Activated naive CD8-positive, alpha-beta T cell (primary cell): ENCODE results near the gene CCDC154.

ENCODE experiments used
- H3K27ac Mint-ChIP-seq: one replicate; pipeline ENCODE4 v1.8.0; 2021; ENCODE audit warnings: mixed read lengths
- H3K27me3 Mint-ChIP-seq: one replicate; pipeline ENCODE4 v1.8.0; 2021; ENCODE audit warnings: mixed read lengths
- H3K36me3 Mint-ChIP-seq: one replicate; pipeline ENCODE4 v1.8.0; 2021; ENCODE audit warnings: mixed read lengths
- H3K4me1 Mint-ChIP-seq: one replicate; pipeline ENCODE4 v1.8.0; 2021; ENCODE audit warnings: low read depth, mixed read lengths
- H3K4me3 Mint-ChIP-seq: one replicate; pipeline ENCODE4 v1.8.0; 2021; ENCODE audit warnings: mild to moderate bottlenecking, mixed read lengths
- H3K9me3 Mint-ChIP-seq: one replicate; pipeline ENCODE4 v1.8.0; 2021; ENCODE audit warnings: low read depth, mixed read lengths

Gene CCDC154

DNA sequence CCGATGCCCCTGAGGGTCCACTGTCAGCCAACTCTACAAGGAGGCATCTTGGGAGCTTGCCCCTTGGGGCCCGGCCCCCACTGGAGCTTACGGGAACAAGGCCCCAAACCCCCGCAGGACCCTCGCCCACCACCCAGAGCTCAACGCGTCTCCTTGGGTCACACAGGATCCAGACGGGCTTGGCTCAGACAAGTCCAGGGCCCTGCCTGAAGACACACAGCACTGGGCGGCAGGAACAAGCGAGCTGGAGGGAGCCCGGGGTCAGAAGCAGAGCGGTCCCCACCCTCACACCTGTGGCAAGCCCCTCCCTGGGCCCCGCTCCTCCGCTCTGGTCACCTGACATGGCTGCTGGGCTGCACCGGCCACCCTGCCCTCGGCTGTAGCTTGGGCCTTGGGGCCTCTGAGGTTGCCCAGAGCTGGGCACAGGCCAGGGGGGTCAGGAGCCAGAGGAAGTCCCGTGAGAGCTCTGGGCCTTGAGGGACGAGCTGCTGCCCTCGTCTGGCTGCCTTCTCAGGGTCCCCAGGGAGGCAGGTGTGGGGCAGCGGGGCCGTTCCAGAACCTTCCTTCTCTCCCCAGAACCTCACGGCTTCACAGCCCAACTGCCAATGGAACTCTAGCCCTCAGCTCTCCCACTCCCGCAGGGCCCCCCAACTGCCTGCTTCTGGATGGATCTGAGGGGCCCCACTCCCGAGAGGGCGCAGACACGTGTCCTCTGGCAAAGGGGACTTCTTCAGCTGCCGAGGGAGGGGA lies at the start of gene CCDC154:
Gene CCDC154, minus strand, starts transcription at position 577 of the 750 bp plus-strand sequence. Its CDS starts 234 bp downstream, at position 343.
- Mint-ChIP-seq H3K4me3 (no peak within 1 kb of the TSS), H3K4me1 (no peaks in the 10 kb centered on the region), H3K36me3 (no peaks in the 10 kb centered on the region), H3K9me3 (no peaks in the 10 kb centered on the region), H3K27me3 (no peaks in the 10 kb centered on the region), H3K27ac (no peak within 1 kb of the TSS)

DNA sequence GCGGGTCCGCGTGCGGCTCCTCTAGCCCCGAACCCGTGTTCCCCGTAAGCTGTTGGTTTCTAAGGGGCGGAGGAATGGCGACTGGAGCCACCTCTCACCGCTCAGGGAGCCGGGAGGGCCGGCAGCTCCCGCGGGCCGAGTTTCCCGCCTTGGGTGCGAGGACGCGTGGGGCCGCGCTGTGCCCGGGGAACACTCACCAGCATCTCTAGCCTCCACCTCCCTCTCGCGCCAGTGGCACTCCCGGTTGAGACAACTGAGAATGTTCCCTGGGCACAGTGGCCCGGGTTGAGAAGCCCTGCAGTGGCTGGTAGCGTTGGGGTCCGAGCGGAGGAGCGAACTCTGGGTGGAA lies 49.4 kb upstream of the CCDC154 start:
- peak overlapping the region; percentile 89 for H3K27ac Mint-ChIP-seq
- H3K36me3 Mint-ChIP-seq: no peaks in the 10 kb centered on the region
- H3K9me3 Mint-ChIP-seq: no peaks in the 10 kb centered on the region
- peaks cover 11% of the 10 kb centered on the region for H3K4me1 Mint-ChIP-seq
- peak overlapping the region; percentile 97 for H3K4me3 Mint-ChIP-seq
- H3K27me3 Mint-ChIP-seq: no peaks in the 10 kb centered on the region

GRCh38 chr16:1492923-1493745 lies 48.8 kb upstream of the CCDC154 start, which contains the start of gene TELO2:
Gene TELO2 (plus strand): TSS chr16:1493360. CDS start chr16:1494282, 922 bp downstream.
- Mint-ChIP-seq H3K4me3 (peak within 1 kb of the TSS; percentile 97), H3K9me3 (no peaks in the 10 kb centered on the region), H3K4me1 (peaks cover 11% of the 10 kb centered on the region), H3K36me3 (no peaks in the 10 kb centered on the region), H3K27me3 (no peaks in the 10 kb centered on the region), H3K27ac (peak within 1 kb of the TSS; percentile 100)

DNA sequence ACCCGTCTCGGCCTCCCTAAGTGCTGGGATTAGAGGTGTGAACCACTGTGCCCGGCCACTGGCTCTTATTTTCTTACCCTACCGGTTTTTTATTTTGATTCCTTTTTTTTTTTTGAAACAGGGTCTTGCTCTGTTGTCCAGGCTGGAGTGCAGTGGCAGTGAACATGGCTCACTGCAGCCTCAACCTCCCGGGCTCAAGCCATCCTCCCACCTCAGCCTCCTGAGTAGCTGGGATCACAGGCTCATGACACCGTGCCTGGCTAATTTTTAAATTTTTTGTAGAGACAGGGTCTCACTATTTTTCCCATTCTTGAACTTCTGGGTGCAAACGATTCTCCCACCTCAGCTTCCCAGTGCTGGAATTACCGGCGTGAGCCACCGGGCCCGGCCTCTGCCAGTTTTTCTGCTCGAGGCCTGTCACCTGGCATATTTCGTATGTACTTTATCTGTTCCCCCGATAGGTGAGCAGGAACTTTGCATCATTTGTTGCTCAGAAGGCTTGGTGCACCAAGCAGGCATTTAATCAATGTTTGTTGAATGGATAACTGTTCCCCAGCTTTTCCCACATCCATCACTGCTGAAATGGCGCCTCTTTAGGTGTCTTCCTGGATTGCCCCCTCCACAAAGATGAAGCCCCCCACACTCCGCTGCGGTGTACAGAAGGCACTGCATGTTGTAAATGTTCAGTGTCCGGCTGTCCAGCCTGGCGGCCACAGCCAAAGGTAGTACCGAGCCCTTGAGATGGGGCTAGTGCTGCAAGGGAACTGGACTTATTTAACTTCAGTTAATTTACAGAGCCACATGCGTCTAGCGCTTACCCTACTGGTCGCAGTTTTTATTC lies 47.9 kb upstream of the CCDC154 start:
- H3K4me1 Mint-ChIP-seq: peaks cover 11% of the 10 kb centered on the region
- no peaks in the 10 kb centered on the region for H3K27me3 Mint-ChIP-seq
- H3K9me3 Mint-ChIP-seq: no peaks in the 10 kb centered on the region
- H3K27ac Mint-ChIP-seq: peak overlapping the region; percentile 100
- no peaks in the 10 kb centered on the region for H3K36me3 Mint-ChIP-seq
- H3K4me3 Mint-ChIP-seq: peak overlapping the region; percentile 97

DNA sequence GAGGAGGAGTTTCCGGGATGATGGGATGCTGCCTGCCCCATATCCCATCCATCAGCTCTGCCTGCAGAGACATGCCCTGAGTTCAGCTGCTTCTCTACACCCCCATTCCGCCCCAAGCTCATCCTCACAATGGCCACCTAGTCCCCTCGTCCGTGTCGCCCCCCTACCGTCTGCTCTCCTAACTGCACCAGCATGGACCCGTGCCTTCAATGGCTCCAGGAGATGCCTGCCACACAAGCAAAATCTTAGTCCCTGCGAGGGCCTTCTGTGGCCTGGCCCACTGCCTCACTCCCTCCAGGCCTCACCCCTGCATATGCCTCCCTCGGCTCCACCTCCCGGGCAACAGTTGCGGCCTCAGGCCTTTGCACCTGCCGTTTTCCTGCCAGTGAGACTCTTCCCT lies 47.0 kb upstream of the CCDC154 start:
- peak overlapping the region; percentile 16 for H3K27ac Mint-ChIP-seq
- H3K9me3 Mint-ChIP-seq: no peaks in the 10 kb centered on the region
- H3K36me3 Mint-ChIP-seq: no peaks in the 10 kb centered on the region
- no peaks in the 10 kb centered on the region for H3K27me3 Mint-ChIP-seq
- peaks cover 11% of the 10 kb centered on the region for H3K4me1 Mint-ChIP-seq
- H3K4me3 Mint-ChIP-seq: no peak overlapping the region

DNA sequence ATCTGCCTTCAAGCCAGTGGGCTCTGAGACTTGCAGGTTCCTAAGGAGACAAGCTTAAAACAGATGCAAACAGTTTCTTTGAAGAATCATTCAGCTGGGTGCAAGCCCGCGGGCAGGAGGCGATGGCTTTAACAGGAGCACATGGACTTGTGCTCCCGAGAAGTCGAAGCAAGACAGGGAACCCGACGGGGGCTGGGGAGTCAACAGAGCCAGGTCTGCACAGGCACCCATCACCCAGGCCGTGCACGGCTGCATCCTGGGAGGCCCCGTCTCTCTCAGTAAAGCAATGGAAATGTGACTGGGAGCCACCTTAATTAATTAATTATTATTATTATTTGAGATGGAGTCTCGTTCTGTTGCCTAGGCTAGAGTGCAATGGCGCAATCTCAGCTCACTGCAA lies 44.7 kb upstream of the CCDC154 start:
- H3K27me3 Mint-ChIP-seq: no peaks in the 10 kb centered on the region
- H3K4me1 Mint-ChIP-seq: peaks cover 10% of the 10 kb centered on the region
- H3K36me3 Mint-ChIP-seq: no peaks in the 10 kb centered on the region
- H3K27ac Mint-ChIP-seq: no peak overlapping the region
- no peaks in the 10 kb centered on the region for H3K9me3 Mint-ChIP-seq
- no peak overlapping the region for H3K4me3 Mint-ChIP-seq

DNA sequence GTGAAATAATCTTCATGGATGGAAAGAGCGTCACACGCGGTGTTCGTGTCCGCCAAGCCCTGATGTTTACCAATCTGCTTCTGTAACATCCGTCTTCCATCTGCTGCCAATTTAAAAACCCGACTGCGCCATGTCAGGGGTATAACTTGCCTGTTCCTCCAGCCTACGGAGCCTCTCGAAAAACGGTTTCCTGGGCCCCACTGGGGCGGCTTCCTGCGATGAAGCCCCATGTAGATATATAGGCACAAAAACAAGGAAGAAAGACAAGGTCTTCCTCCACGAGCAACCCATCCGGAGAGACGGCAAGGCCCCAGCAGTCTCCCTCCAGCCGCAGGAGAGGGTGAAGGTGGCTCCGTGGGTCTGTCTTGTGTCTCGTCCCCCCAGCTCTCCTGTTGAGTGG lies 44.3 kb upstream of the CCDC154 start, which contains the start of gene PTX4:
Gene PTX4, minus strand, starts transcription at position 326 of the 400 bp plus-strand sequence. Its CDS starts 35 bp downstream, at position 291.
- H3K27ac Mint-ChIP-seq: no peak within 1 kb of the TSS
- no peaks in the 10 kb centered on the region for H3K27me3 Mint-ChIP-seq
- no peaks in the 10 kb centered on the region for H3K9me3 Mint-ChIP-seq
- H3K36me3 Mint-ChIP-seq: no peaks in the 10 kb centered on the region
- H3K4me3 Mint-ChIP-seq: no peak within 1 kb of the TSS
- H3K4me1 Mint-ChIP-seq: peaks cover 8% of the 10 kb centered on the region

GRCh38 chr16:1488054-1488601 lies 43.8 kb upstream of the CCDC154 start:
- H3K27ac Mint-ChIP-seq: no peak overlapping the region
- H3K27me3 Mint-ChIP-seq: no peaks in the 10 kb centered on the region

GRCh38 chr16:1487395-1488053 lies 43.2 kb upstream of the CCDC154 start:
- Mint-ChIP-seq H3K36me3 (no peaks in the 10 kb centered on the region), H3K4me3 (no peak overlapping the region), H3K4me1 (peaks cover 3% of the 10 kb centered on the region), H3K27ac (no peak overlapping the region), H3K9me3 (no peaks in the 10 kb centered on the region), H3K27me3 (no peaks in the 10 kb centered on the region)

More at GRCh38 chr16:1488054-1488601, 43.8 kb upstream of the CCDC154 start:
- Mint-ChIP-seq H3K36me3 (no peaks in the 10 kb centered on the region), H3K4me3 (no peak overlapping the region), H3K4me1 (peaks cover 8% of the 10 kb centered on the region), H3K9me3 (no peaks in the 10 kb centered on the region)

DNA sequence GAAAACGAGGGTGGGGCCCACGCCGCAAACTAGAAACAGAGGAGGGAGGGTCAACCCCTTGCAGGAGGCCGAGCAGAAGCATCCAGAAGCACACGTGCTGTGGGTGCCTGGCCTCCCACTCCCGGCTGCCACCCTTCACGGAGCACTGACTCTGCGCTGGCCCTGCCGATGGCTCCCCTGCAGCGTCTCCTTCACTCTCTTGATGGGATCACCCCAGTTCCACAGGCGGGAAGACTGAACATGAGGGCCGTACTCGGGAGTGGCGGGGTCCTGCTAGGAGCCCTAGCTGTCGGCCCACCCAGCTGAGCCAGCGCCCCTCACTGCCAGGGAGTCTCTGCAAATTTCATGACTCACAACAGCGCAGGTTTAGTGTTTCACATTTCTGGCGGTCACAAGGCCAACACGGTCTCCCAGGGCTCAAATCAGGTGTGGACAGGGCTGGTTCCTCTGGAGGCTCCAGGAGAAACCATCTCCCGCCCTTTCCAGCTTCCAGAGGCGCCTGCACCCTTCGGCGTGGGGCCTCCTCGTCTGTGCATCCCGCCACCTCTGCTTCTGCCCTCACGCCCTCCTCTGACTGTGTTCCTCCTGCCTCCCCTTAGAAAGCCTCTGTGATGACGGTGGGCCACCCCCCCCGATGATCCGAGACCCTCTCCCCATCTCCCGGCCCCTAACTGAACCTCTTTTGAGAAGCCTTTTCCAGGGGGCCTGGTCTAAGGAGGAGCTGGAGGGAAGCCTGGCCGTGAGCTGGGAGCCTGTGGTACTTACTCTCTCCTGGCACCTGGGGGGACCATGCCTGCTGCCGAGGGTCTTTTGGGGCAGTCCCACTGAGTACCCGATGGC lies 42.4 kb upstream of the CCDC154 start:
- H3K36me3 Mint-ChIP-seq: no peaks in the 10 kb centered on the region
- no peaks in the 10 kb centered on the region for H3K4me1 Mint-ChIP-seq
- H3K9me3 Mint-ChIP-seq: no peaks in the 10 kb centered on the region
- H3K4me3 Mint-ChIP-seq: no peak overlapping the region
- H3K27me3 Mint-ChIP-seq: no peaks in the 10 kb centered on the region
- no peak overlapping the region for H3K27ac Mint-ChIP-seq

GRCh38 chr16:1485847-1486496 lies 41.6 kb upstream of the CCDC154 start:
- no peak overlapping the region for H3K27ac Mint-ChIP-seq
- H3K4me1 Mint-ChIP-seq: no peaks in the 10 kb centered on the region

DNA sequence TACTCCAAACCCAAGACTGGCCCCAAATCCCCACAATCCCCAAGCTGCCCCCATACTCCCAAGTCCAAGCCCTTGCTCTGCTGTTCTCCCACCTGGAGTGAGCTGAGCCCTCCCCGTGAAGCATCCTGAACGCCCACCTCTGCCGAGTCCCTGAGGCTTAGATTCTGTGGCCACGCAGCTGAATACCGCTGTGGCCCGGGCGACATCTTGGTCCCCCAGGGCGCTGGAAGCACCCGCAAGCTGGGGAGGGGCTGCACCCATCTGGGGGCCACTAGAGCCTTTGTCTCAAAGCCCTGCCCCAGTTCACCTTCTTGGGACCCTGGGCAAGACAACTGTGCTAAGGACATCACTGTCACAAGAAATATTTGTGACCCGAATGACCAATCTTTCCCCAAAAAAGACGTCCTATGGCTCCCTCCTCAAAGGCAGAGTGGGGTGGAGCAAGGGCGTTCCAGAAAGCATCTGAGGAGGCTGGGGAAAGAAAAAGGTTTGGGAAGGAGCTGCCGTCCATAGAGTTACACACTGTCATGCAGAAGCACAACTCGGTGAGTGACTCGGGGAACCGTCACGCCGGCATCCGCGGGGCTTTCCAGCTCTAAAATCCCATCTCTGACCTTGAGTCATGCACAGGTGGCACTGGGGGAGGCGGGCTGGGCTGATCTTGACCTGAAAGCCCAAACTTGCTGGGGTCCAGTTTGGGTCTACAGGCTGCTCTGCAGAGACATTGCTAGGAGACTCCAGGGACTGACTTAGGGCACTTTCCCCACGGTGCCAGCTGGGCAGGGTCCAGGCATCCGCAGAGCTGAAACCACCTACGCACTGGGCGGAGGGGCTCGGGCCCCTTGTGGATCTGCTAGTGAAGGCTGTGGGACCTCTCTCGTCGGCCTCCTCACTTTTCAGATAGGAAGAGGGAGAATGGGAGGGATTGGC lies 37.8 kb upstream of the CCDC154 start:
- Mint-ChIP-seq H3K4me1 (no peaks in the 10 kb centered on the region), H3K36me3 (no peaks in the 10 kb centered on the region), H3K9me3 (no peaks in the 10 kb centered on the region), H3K4me3 (no peak overlapping the region), H3K27me3 (peaks cover 2% of the 10 kb centered on the region), H3K27ac (no peak overlapping the region)

More at GRCh38 chr16:1485847-1486496, 41.6 kb upstream of the CCDC154 start:
- H3K27me3 Mint-ChIP-seq: peaks cover 2% of the 10 kb centered on the region
- no peaks in the 10 kb centered on the region for H3K9me3 Mint-ChIP-seq
- H3K36me3 Mint-ChIP-seq: no peaks in the 10 kb centered on the region
- no peak overlapping the region for H3K4me3 Mint-ChIP-seq
